Adrenal gland (tissue), 5 donors: ENCODE measurements around the gene TTC3.

Experiments used
- CTCF ChIP-seq, 6 experiments: fragments of 450-650 bp in 4 of 6; fragments of 200-600 bp in 2 of 6; sonication (generic) in 1 of 6; IDR thresholded peaks; 1 replicate in 5 of 6; 2 replicates in 1 of 6; pipeline versions ENCODE4 v1.5.1 to v1.8.0; 2016 to 2021; ENCODE audit warnings: antibody characterized with exemption in 6 of 6, mild to moderate bottlenecking in 2 of 6, moderate library complexity in 1 of 6
- POLR2A ChIP-seq, 2 donors: fragments of 450-650 bp; IDR thresholded peaks; one replicate each; pipeline ENCODE4 v1.6.1; 2017; ENCODE audit warnings: antibody characterized with exemption in 2 of 2, mild to moderate bottlenecking in 2 of 2, moderate library complexity in 1 of 2
- donor health status: DM: no; HTN: no; CAD: no.

DNA sequence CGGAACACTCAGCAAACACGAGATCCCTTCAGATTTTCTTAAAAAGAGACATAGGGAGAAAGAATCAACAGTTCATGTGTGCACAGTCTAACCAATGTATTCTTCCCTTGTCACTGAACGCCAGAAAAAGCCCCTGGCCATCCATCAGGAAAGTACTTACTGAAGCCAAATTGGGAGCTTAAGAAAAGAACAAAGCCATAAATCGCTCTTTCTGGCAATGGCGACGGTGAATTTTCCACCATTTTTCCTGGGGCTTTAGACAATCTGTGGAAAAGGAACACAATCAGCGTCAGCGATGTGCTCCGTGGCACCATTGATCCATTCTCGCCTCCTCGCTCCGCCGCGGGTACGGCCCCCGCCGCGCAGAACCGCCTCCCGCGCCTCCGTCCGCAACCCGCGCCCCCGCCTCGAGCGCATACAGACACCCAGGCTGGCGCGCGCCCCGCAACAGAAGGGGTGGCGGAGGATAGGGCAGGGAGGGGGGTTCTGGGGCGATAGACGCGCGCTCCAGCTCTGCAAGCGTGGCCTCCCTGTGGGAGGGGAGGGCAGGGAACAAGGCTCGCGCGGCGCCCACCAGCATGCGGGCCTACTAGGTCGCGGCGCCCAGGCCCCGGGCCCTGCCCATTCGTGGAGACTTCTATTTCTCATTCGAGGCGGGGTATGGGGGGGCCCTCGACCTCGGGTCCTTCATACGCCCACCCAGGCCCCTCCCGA is 623 bp upstream of the TTC3 start:
- no peak for TF ChIP-seq POLR2A (IDR thresholded peaks at IDR 0.05)
- TF ChIP-seq CTCF (IDR thresholded peaks at IDR 0.05): peak in 1 of 6 experiments; percentile 7
